Subcutaneous adipose tissue (tissue), 4 donors: ENCODE results near the gene MYB. TPM values are rescaled to one million over a fixed set of nuclear protein-coding genes. Genes with fewer than 3 reads are reported as not detected.

Source experiments
- total RNA-seq, 4 donors: library from RNA; depleted of rRNA; stranded (reverse); fragments of >200 nt; gene quantifications; one replicate each; pipeline ENCODE4 v1.1.0, GENCODE V29; 2016
- TF ChIP-seq, protein P1 (sequence below): fragments of 450-650 bp; IDR thresholded peaks from one replicate; pipeline ENCODE4 v1.5.1; 2016; ENCODE audit warnings: low read depth, mild to moderate bottlenecking, control low read depth, antibody characterized with exemption, moderate library complexity

Gene MYB
- total RNA-seq, 4 donors from 2014 or later = 0.33 to 2.2 (median 0.68) TPM; not detected in 1

GRCh38 chr6:135210632-135211305 lies 29.7 kb downstream of the MYB start:
- TF ChIP-seq, protein P1, sequence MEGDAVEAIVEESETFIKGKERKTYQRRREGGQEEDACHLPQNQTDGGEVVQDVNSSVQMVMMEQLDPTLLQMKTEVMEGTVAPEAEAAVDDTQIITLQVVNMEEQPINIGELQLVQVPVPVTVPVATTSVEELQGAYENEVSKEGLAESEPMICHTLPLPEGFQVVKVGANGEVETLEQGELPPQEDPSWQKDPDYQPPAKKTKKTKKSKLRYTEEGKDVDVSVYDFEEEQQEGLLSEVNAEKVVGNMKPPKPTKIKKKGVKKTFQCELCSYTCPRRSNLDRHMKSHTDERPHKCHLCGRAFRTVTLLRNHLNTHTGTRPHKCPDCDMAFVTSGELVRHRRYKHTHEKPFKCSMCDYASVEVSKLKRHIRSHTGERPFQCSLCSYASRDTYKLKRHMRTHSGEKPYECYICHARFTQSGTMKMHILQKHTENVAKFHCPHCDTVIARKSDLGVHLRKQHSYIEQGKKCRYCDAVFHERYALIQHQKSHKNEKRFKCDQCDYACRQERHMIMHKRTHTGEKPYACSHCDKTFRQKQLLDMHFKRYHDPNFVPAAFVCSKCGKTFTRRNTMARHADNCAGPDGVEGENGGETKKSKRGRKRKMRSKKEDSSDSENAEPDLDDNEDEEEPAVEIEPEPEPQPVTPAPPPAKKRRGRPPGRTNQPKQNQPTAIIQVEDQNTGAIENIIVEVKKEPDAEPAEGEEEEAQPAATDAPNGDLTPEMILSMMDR = no peak

GRCh38 chr6:135211306-135211702 lies 30.2 kb downstream of the MYB start:
- TF ChIP-seq, protein P1 = no peak

DNA sequence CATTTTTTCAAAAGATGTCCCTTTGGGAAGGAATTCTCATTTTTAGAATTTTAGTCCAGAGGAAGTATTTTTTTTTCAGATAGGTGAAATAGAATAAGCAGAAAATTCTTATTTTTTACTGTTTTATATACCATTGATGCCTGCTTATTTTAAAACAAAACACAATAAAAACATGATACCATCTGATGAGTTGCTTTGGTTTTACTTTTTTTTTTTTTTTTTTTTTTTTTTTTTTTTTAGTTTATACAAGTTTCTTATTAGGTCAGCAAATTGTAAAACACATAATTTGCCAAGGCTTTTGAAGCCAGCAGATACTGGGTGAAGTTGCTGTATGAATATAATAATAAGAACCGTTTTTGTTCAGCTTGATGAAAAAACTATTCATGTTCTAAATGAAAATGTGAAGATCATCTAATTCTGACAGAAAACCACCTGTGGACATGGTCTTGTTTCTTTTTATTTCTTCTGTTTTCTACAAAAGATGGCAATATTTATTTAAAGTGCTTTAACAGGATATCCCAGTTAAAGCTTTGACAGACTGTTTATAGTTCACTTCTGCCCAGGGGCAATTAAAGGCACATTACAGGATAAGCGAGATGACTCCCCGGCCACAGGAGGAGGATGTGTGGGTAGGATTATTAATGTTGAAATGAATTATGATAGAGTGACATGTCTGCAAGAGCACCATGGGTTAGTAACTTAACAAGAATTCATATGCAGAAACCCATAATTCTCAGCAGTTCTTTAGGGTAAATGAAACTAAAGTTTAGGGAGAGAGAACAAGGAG lies 31.1 kb downstream of the MYB start:
- TF ChIP-seq, protein P1 = no peak

- TF ChIP-seq, protein P1 = no peak
These were observed 31.8 kb downstream of the MYB start for GRCh38 chr6:135212935-135213334.

GRCh38 chr6:135213616-135214015 lies 32.5 kb downstream of the MYB start:
- TF ChIP-seq, protein P1 = no peak

DNA sequence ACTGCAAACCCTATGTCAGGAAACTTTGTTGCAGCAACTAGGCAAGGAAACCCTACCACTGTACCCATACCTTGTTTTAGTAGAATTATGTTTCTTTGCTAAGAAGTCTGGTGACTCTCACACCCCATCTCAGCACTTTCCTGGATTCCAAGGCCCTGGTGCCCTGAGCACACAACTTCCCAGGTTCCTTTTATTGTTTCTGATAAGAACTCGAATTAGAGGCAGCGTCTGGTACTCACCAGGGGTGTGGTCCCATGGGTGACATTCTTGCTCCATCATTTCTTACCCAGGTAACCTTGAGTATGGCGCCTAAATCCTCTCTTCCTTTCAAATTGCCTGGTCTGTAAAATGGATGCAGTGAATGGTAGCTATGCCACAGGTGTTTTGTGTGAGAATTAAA lies 34.1 kb downstream of the MYB start:
- TF ChIP-seq, protein P1 = no peak

DNA sequence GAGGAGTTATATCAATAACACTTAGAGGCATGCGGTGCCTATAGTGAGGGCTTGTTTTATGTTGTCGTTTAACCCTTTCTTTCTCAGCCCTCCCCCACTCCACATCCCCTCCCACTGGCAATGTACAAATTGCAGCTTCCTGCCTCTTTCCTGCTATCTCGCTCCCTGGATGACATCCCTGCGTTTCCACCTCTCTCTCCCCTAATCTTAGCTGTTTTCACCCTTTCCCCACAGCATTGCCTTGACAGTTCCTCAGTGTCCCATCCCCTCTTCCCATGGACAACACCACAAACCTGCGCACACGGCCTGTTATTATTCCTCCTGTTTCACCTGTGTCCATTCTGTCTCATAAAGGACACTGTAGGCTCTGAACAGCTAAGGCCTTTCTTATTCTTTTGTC lies 34.5 kb downstream of the MYB start:
- TF ChIP-seq, protein P1 = no peak
